GM10266 (cell line): ENCODE data around the gene PSMD3.

Source experiments
- DNase-seq: peaks from one replicate; pipeline ENCODE4 v3.0.0; 2012; ENCODE audit errors: extremely low spot score
- TF ChIP-seq, protein P1 (sequence below): IDR thresholded peaks from 2 replicates; pipeline ENCODE4 v1.5.1; 2012; ENCODE audit warnings: mild to moderate bottlenecking, low read depth; ENCODE audit not compliant: control insufficient read depth, insufficient read depth; ENCODE audit errors: missing control alignments

The PSMD3 gene

DNA sequence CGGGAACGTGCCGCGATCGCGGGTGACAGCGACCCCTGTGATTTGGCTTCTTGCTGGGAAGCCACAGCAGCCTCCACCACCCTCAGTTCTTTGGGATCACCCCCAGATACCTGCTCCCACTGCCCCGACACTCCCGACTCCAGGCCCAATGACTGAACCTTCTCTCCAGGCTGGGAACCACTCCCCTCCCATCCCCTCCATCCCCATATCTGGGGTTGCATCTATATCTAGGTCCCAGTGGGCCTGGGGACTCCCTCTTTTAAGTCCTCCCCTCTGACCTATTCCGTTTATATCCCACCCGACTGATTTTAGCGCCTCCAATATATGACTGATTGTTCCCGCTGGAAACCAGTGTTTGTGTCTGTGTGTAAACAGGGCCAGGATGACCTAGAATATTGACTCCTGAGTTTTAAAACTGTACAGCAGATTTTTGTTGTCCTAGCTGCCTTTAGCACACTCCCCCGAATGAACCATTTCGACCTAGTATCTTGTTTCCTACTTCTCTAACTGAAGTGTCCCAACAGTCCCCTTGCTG lies 667 bp downstream of the PSMD3 start:
- no peak for DNase-seq

GRCh38 chr17:39981766-39982375 lies 1.3 kb downstream of the PSMD3 start:
- no peak for DNase-seq
- TF ChIP-seq, protein P1, sequence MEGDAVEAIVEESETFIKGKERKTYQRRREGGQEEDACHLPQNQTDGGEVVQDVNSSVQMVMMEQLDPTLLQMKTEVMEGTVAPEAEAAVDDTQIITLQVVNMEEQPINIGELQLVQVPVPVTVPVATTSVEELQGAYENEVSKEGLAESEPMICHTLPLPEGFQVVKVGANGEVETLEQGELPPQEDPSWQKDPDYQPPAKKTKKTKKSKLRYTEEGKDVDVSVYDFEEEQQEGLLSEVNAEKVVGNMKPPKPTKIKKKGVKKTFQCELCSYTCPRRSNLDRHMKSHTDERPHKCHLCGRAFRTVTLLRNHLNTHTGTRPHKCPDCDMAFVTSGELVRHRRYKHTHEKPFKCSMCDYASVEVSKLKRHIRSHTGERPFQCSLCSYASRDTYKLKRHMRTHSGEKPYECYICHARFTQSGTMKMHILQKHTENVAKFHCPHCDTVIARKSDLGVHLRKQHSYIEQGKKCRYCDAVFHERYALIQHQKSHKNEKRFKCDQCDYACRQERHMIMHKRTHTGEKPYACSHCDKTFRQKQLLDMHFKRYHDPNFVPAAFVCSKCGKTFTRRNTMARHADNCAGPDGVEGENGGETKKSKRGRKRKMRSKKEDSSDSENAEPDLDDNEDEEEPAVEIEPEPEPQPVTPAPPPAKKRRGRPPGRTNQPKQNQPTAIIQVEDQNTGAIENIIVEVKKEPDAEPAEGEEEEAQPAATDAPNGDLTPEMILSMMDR = no peak

More for the DNA sequence above, 667 bp downstream of the PSMD3 start:
- TF ChIP-seq, protein P1 = no peak

DNA sequence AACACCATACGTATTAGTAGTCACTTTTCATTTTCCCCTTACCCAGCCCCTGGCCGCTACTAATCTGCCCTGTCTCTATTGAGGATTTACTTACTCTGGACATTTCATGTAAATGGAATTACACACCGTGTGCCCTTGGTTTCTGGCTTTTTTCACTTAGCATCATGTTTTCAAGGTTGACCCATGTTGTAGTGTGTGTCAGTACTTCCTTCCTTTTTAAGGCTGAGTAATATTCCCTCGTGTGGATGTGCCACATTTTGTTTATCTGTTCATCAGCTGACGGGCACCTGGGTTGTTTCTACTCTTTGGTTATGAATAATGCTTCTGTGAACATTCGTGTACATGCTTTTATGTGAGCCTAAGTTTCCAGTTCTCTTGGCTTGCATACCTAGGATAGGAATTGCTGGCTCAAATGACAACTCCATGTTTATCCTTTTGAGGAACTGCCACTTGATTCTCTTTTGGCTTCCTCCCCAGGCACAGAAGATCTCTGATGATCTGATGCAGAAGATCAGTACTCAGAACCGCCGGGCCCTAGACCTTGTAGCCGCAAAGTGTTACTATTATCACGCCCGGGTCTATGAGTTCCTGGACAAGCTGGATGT lies 7.7 kb downstream of the PSMD3 start:
- no peak for DNase-seq
- TF ChIP-seq, protein P1 = no peak

- DNase-seq = no peak
- TF ChIP-seq, protein P1 = no peak
These were observed 13.8 kb downstream of the PSMD3 start for GRCh38 chr17:39994448-39994847.

DNA sequence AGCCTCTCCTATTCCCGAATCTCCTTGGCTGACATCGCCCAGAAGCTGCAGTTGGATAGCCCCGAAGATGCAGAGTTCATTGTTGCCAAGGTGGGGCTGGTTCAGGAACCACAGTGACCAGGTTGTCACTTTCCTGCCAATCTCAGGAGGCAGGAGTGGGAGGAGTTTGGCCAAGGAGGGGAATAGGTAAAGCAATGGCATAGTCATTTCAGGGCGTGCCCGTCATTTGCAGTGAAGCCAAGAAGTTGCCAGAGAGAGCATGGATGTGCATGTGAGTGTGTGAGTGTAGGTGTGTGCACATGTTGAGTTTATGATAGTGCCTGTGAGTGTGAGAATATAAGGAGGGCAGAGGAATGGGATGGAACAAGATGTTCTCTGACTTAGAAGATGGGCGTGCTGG lies 14.8 kb downstream of the PSMD3 start:
- no peak for DNase-seq
- TF ChIP-seq, protein P1 = no peak

- TF ChIP-seq, protein P1 = no peak
These were observed 15.6 kb downstream of the PSMD3 start for GRCh38 chr17:39996162-39996561.

GRCh38 chr17:39996800-39997199 lies 16.2 kb downstream of the PSMD3 start:
- TF ChIP-seq, protein P1 = no peak
- DNase-seq = no peak

More at GRCh38 chr17:39996162-39996561, 15.6 kb downstream of the PSMD3 start:
- no peak for DNase-seq
